ENCODE data around the gene CEP295NL. TPM values are rescaled to one million over a fixed set of nuclear protein-coding genes. Genes with fewer than 3 reads are reported as not detected.

CEP295NL gene
- total and polyA plus RNA-seq, 10 donors = 0.03 to 19.3 (median 9.0) TPM

DNA sequence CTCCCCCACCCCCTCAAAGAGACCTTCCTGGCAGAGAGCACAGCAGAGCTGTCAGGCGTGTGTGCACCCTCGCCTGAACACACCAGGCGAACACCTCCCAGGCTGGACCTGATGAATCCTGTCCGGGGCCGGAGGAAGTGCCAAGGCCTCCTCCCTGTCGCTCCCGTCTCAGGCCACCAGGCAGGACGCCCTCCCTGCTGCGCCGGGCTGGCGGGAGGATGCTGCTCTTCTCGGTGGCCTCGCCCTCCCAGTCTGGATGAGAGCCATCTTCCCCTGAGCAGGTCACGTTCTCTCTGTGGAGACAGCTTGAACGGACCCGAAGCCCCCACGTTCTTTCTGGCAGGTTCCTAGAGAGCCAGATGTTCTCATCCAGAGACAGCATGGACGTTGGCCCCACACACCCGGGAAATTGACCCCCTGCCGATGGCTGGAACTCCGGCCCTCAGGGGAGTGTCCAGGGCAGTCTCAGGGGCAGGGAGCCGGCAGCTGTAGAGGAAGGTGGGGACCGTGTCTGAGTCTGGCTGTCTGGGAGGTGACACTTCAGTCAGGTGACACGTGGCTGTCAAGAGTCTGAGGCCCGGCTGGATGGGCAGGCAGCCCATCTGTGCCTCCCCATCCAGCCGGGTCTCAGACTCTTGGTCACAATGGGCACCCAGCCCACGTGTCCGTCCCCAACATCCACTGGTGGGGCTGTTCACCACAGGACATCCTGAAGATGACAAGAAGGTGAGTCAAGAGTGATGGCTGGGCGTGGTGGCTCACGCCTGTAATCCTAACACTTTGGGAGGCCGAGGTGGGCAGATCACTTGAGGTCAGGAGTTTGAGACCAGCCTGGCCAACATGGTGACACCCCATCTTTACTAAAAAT is 27.1 kb upstream of the CEP295NL start:
- peaks cover 6 to 57% (median 31%) of the 10 kb centered on the region in 6 donors for H3K4me1 ChIP-seq
- no peaks in the 10 kb centered on the region for H3K36me3 ChIP-seq
- TF ChIP-seq POLR2A (IDR thresholded peaks at IDR 0.05) = no peak
- TF ChIP-seq POLR2AphosphoS5 (IDR thresholded peaks at IDR 0.05) = peak; percentile 64 to 82 (median 75)
- TF ChIP-seq, protein P1, sequence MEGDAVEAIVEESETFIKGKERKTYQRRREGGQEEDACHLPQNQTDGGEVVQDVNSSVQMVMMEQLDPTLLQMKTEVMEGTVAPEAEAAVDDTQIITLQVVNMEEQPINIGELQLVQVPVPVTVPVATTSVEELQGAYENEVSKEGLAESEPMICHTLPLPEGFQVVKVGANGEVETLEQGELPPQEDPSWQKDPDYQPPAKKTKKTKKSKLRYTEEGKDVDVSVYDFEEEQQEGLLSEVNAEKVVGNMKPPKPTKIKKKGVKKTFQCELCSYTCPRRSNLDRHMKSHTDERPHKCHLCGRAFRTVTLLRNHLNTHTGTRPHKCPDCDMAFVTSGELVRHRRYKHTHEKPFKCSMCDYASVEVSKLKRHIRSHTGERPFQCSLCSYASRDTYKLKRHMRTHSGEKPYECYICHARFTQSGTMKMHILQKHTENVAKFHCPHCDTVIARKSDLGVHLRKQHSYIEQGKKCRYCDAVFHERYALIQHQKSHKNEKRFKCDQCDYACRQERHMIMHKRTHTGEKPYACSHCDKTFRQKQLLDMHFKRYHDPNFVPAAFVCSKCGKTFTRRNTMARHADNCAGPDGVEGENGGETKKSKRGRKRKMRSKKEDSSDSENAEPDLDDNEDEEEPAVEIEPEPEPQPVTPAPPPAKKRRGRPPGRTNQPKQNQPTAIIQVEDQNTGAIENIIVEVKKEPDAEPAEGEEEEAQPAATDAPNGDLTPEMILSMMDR (IDR thresholded peaks at IDR 0.05 in 8 of 11, conservative IDR thresholded peaks at IDR 0.05 in 3 of 11) = peak in 2 of 11 experiments; percentile 29 to 32
- H3K27ac ChIP-seq = peak overlapping the region in 4 of 8 donors; percentile 5 to 55 (median 32)
- no peak overlapping the region for H3K4me3 ChIP-seq
- WGBS, 5 donors = 58 to 76% (median 70%) methylated on average over 21 to 31 of the region's 31 CpGs
- peak; percentile 87 for DNase-seq
- H3K9me3 ChIP-seq = no peaks in the 10 kb centered on the region
- intact Hi-C loops (cut with DNase I; ENCODE audit: low total_unique reads) = loop anchor here (10.0 kb wide), 1 partner anchor 55 kb away; no protein-coding TSS in a partner anchor
- peaks cover 0 to 13% (median 3%) of the 10 kb centered on the region in 7 donors for H3K27me3 ChIP-seq (replicated peaks in 1 of 7)

DNA sequence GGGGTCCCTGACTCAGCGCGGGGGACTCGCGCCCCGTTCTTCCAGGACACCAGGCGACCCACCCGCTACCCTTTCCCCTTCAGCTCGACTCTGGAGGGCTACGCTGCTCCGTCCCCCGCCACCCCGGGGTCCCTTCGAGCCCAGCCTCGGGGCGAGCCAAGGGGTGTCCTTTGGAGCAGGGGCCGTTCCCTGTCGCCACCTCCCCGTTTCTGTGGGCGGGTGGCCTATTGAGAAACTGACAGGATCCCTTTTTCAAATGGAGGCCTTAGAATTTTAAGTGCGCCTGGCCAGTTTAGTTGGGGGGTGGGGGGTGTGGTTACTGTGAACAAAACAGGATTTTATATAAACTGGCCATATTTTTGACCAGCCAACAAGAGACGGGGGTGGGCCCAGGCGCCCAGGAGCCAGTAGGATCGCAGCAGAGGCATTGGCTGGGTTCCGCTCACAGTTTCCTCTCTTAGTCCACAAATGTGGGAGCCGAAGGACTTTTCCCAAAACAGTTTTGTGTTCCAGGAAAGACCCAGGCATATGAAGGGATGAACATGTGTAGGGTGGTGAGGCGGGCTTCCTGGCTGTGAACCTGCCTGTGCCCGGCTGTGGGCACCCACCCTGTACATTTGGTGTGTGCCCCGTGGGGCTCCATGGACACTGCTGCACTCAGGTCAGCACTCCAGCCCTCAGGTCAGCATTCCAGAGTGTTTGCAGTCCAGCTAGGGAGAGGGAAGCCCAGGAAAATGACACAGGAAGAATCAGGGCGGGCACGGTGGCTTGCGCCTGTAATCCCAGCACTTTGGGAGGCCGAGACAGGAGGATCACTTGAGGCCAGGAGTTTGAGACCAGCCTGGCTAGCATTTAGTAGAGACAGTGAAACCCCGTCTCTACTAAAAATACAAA is 22.9 kb upstream of the CEP295NL start:
- H3K4me3 ChIP-seq = peak overlapping the region; percentile 37 to 86 (median 70)
- peak overlapping the region; percentile 87 to 97 (median 95) for H3K27ac ChIP-seq
- TF ChIP-seq POLR2A (IDR thresholded peaks at IDR 0.05) = peak in 1 of 3 donors; percentile 56
- TF ChIP-seq, protein P1 (IDR thresholded peaks at IDR 0.05 in 8 of 11, conservative IDR thresholded peaks at IDR 0.05 in 3 of 11) = peak in 3 of 11 experiments; percentile 5 to 29 (median 9)
- TF ChIP-seq POLR2AphosphoS5 (IDR thresholded peaks at IDR 0.05) = peak in 2 of 3 donors; percentile 45 to 69
- H3K27me3 ChIP-seq (replicated peaks in 1 of 7) = peaks cover 0 to 27% (median 3%) of the 10 kb centered on the region in 7 donors
- peaks cover 0 to 11% (median 0%) of the 10 kb centered on the region in 6 donors for H3K36me3 ChIP-seq
- no peaks in the 10 kb centered on the region for H3K9me3 ChIP-seq
- intact Hi-C loops (cut with DNase I; ENCODE audit: low total_unique reads) = loop anchor here (10.0 kb wide), 1 partner anchor 51 kb away; no protein-coding TSS in a partner anchor
- 21 to 28% (median 24%) methylated on average over 24 to 33 of the region's 33 CpGs for WGBS, 5 donors
- peaks cover 19 to 64% (median 44%) of the 10 kb centered on the region in 6 donors for H3K4me1 ChIP-seq
- DNase-seq = peak; percentile 90

DNA sequence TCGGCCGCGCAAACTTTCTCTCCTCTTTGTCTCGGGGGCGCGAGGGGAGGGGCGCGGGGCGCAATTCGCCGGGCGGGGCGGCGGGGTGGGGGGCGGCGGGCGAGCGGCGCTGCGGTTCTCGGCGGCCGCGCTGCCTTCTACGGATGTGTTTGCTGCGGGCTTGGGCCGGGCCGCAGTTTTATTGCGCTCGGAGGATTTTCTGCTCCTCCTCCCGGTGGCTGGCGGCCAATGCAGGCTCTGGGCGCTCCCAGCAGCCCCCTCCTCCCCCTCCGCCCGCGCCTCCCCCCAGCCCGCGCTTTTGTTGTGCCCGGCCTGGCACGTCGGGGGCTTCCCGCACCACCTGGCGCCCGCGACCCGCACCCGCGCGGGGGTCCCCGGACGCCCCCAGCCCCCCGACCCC is 22.2 kb upstream of the CEP295NL start, which contains the start of gene TIMP2:
TSS of gene TIMP2 (minus strand) at position 154 of the 400 bp plus-strand sequence. CDS start 299 bp downstream, outside the sequence.
- peaks cover 19 to 69% (median 51%) of the 10 kb centered on the region in 6 donors for H3K4me1 ChIP-seq
- intact Hi-C loops (cut with DNase I; ENCODE audit: low total_unique reads) = loop anchor here (10.0 kb wide), 1 partner anchor 50 kb away; no protein-coding TSS in a partner anchor
- WGBS, 5 donors = 0 to 1% (median 1%) methylated on average over 12 to 52 of the region's 52 CpGs

More for the DNA sequence above, 22.2 kb upstream of the CEP295NL start, which contains the start of gene TIMP2:
- peak within 1 kb of the TSS; percentile 56 to 86 (median 70) for H3K4me3 ChIP-seq
- DNase-seq = peak; percentile 96
- peak within 1 kb of the TSS; percentile 87 to 97 (median 95) for H3K27ac ChIP-seq
- H3K9me3 ChIP-seq = no peaks in the 10 kb centered on the region
- H3K27me3 ChIP-seq (replicated peaks in 1 of 7) = peaks cover 0 to 27% (median 3%) of the 10 kb centered on the region in 7 donors
- TF ChIP-seq POLR2AphosphoS5 (IDR thresholded peaks at IDR 0.05) (peak; percentile 92 to 94 (median 94)), POLR2A (IDR thresholded peaks at IDR 0.05) (peak in 1 of 3 donors; percentile 89)
- TF ChIP-seq, protein P1 (IDR thresholded peaks at IDR 0.05 in 8 of 11, conservative IDR thresholded peaks at IDR 0.05 in 3 of 11) = peak in 9 of 11 experiments; percentile 11 to 77 (median 60)
- H3K36me3 ChIP-seq = peaks cover 0 to 11% (median 0%) of the 10 kb centered on the region in 6 donors

Data from spleen (tissue), 11 donors.